Measurements from ENCODE around the gene LRRFIP1.

GRCh38 chr2:237746302-237747080 is 119.1 kb downstream of the LRRFIP1 start:
- TF ChIP-seq EP300 (IDR thresholded peaks at IDR 0.05) (no peak), CTCF (IDR thresholded peaks at IDR 0.05) (no peak)

All from ovary (tissue), 3 donors.